Activated CD8-positive, alpha-beta T cell treated with anti-CD3 and anti-CD28 coated beads for 36 hours (primary cell): ENCODE measurements around the gene SERPINE1. TPM values are rescaled to one million over a fixed set of nuclear protein-coding genes. Genes with fewer than 3 reads are reported as not detected.

Experiments used
- ATAC-seq: fragments of 200-7000 bp; cut with Tn5 transposase; one replicate; pipeline ENCODE4 v1.10.0; 2021; ENCODE audit warnings: mild to moderate bottlenecking, moderate library complexity
- CTCF ChIA-PET: fragments of 350-600 bp; sonication (Branson Sonifier 250); formaldehyde crosslinking; loops from one replicate; lab custom pipeline; 2021; ENCODE audit warnings: antibody characterized with exemption; lab: Charles Lee
- POLR2A ChIA-PET: fragments of 350-600 bp; sonication (Branson Sonifier 250); formaldehyde crosslinking; loops from one replicate; lab custom pipeline; 2021; ENCODE audit warnings: antibody characterized with exemption; lab: Charles Lee
- DNase-seq: peaks from one replicate; pipeline ENCODE4 v3.0.0-alpha.2; 2020
- H3K27ac Mint-ChIP-seq: one replicate; pipeline ENCODE4 v1.8.0; 2021; ENCODE audit warnings: mild to moderate bottlenecking, mixed read lengths
- H3K27me3 Mint-ChIP-seq: one replicate; pipeline ENCODE4 v1.8.0; 2021; ENCODE audit warnings: mixed read lengths
- H3K36me3 Mint-ChIP-seq: one replicate; pipeline ENCODE4 v1.8.0; 2021; ENCODE audit warnings: low read depth, mixed read lengths
- H3K4me1 Mint-ChIP-seq: one replicate; pipeline ENCODE4 v1.8.0; 2021; ENCODE audit warnings: low read depth, mixed read lengths
- H3K4me3 Mint-ChIP-seq: one replicate; pipeline ENCODE4 v1.8.0; 2021; ENCODE audit warnings: mild to moderate bottlenecking, moderate library complexity, mixed read lengths
- H3K9me3 Mint-ChIP-seq: one replicate; pipeline ENCODE4 v1.8.0; 2021; ENCODE audit warnings: mixed read lengths
- intact Hi-C: fragments of 100-400 bp; cut with micrococcal nuclease; formaldehyde crosslinking; loops from one replicate; pipeline ENCODE4 v1.10.0; 2022
- total RNA-seq, 2 experiments: library from RNA; stranded (reverse); gene quantifications; one replicate each; pipeline ENCODE4 v1.2.3, GENCODE V29; 2021
- TF ChIP-seq, protein P1 (sequence below): fragments of 200-600 bp; IDR thresholded peaks from one replicate; pipeline ENCODE4 v1.8.0; 2022; ENCODE audit warnings: antibody characterized with exemption, mild to moderate bottlenecking

Gene SERPINE1
- total RNA-seq, 2 experiments from 2014 or later: 1.2 to 1.3 TPM

GRCh38 chr7:101165958-101166647, 39.2 kb downstream of the SERPINE1 start:
- Mint-ChIP-seq H3K27ac (no peak overlapping the region), H3K9me3 (no peaks in the 10 kb centered on the region), H3K36me3 (peaks cover 5% of the 10 kb centered on the region), H3K4me1 (peaks cover 61% of the 10 kb centered on the region), H3K4me3 (peak overlapping the region; percentile 69), H3K27me3 (peaks cover 62% of the 10 kb centered on the region)
- ChIA-PET CTCF (interaction anchor here (1.2 to 2.7 kb wide), 5 partner anchors 8 to 78 kb away, joined by 5 to 27 read pairs (median 7); no protein-coding TSS in a partner anchor), POLR2A (interaction anchor here (1.2 to 1.4 kb wide), 2 partner anchors 9 to 78 kb away, joined by 4 read pairs; partner anchors contain the start of gene FIS1)
- intact Hi-C loops: no loop called here
- TF ChIP-seq, protein P1, sequence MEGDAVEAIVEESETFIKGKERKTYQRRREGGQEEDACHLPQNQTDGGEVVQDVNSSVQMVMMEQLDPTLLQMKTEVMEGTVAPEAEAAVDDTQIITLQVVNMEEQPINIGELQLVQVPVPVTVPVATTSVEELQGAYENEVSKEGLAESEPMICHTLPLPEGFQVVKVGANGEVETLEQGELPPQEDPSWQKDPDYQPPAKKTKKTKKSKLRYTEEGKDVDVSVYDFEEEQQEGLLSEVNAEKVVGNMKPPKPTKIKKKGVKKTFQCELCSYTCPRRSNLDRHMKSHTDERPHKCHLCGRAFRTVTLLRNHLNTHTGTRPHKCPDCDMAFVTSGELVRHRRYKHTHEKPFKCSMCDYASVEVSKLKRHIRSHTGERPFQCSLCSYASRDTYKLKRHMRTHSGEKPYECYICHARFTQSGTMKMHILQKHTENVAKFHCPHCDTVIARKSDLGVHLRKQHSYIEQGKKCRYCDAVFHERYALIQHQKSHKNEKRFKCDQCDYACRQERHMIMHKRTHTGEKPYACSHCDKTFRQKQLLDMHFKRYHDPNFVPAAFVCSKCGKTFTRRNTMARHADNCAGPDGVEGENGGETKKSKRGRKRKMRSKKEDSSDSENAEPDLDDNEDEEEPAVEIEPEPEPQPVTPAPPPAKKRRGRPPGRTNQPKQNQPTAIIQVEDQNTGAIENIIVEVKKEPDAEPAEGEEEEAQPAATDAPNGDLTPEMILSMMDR: no peak
- ATAC-seq (no peak), DNase-seq (no peak)

DNA sequence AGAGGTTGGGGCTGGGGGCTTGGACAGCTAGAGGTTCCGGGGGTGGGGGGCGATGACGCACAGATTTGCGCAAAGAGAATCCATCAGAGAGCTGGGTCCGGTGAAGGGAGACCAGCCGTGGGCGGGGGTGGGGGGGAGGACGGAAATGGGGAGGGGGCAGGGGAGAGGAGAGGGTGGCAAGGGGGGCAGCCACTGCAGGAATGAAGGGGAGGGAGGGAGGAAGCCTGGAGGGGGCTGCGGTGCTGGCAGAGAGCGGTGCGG, 39.7 kb downstream of the SERPINE1 start:
- no peak overlapping the region for H3K4me3 Mint-ChIP-seq
- TF ChIP-seq, protein P1: no peak
- CTCF ChIA-PET: interaction anchor here (1.7 to 2.3 kb wide), 2 partner anchors 8 to 26 kb away, joined by 7 to 8 read pairs; no protein-coding TSS in a partner anchor
- H3K4me1 Mint-ChIP-seq: peaks cover 65% of the 10 kb centered on the region
- H3K27me3 Mint-ChIP-seq: peaks cover 65% of the 10 kb centered on the region
- DNase-seq: no peak
- no peaks in the 10 kb centered on the region for H3K9me3 Mint-ChIP-seq
- no peak overlapping the region for H3K27ac Mint-ChIP-seq
- POLR2A ChIA-PET: interaction anchor here (0.6 to 1.4 kb wide), 2 partner anchors 10 to 12 kb away, joined by 3 to 4 read pairs; no protein-coding TSS in a partner anchor
- intact Hi-C loops: no loop called here
- H3K36me3 Mint-ChIP-seq: peaks cover under 1% of the 10 kb centered on the region
- no peak for ATAC-seq

GRCh38 chr7:101166909-101167644, 40.2 kb downstream of the SERPINE1 start:
- Mint-ChIP-seq H3K9me3 (no peaks in the 10 kb centered on the region), H3K27me3 (peaks cover 70% of the 10 kb centered on the region), H3K27ac (no peak overlapping the region), H3K4me1 (peaks cover 70% of the 10 kb centered on the region), H3K36me3 (no peaks in the 10 kb centered on the region), H3K4me3 (no peak overlapping the region)
- DNase-seq (no peak), ATAC-seq (no peak)
- ChIA-PET CTCF (no interaction called here), POLR2A (interaction anchor here (0.6 kb wide), 1 partner anchor 11 kb away, joined by 3 read pairs; no protein-coding TSS in a partner anchor)
- intact Hi-C loops: no loop called here
- TF ChIP-seq, protein P1: no peak

DNA sequence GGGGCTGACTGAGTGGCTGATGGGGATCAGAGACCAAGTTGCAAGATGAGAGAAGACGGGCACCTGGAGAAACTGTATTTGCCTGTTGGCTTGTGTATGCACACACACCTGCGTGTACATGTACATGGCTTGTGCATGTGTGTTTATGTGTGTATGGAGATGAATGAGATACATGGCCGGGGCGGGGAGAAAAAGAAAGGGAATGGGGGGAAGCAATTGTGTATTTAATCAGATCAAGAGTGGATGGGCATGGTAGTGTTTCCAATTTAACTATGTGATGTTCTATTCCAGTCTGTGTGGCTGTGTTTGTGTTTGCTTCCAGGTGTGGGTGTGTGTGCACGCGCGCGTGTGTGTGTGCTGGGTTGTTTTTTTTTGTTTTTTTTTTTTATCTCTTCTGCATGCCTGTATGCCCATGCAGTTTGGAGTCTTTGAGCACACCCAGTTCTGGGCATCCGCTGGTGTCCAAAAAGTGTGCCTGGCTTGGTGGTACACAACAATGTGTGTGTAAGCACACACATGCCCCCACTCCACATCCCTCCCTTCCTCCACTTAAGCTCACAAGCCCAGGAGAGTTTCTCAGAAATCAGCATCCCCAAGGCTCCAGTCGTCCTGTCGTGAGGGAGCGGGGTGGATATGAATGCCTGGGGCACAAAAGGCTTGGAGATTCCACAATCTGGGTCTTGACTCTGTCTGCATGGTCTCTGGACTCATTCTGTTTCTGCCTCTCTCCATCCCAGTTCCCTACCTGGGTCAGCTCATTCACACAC, 40.9 kb downstream of the SERPINE1 start:
- TF ChIP-seq, protein P1: no peak
- ATAC-seq (no peak), DNase-seq (no peak)
- ChIA-PET POLR2A (interaction anchor here (1.2 kb wide), 1 partner anchor 10 kb away, joined by 4 read pairs; no protein-coding TSS in a partner anchor), CTCF (interaction anchor here (1.0 to 1.8 kb wide), 3 partner anchors 24 to 42 kb away, joined by 3 to 12 read pairs (median 4); partner anchors contain the start of gene SERPINE1)
- intact Hi-C loops: no loop called here
- Mint-ChIP-seq H3K27ac (no peak overlapping the region), H3K27me3 (peaks cover 73% of the 10 kb centered on the region), H3K4me3 (no peak overlapping the region), H3K9me3 (no peaks in the 10 kb centered on the region), H3K36me3 (no peaks in the 10 kb centered on the region), H3K4me1 (peaks cover 70% of the 10 kb centered on the region)
